ENCODE data around the gene SLAMF1. TPM values are rescaled to one million over a fixed set of nuclear protein-coding genes. Genes with fewer than 3 reads are reported as not detected.
A peak's percentile ranks its signal among the peaks of the same experiment; 100 is the strongest.

The SLAMF1 gene
- total and polyA plus RNA-seq, 11 donors: 0.14 to 4.3 (median 0.60) TPM; not detected in 5

GRCh38 chr1:160636076-160636475, 10.8 kb downstream of the SLAMF1 start:
- ATAC-seq (no peak), DNase-seq (no peak)
- peak overlapping the region in 1 of 12 donors; percentile 73 for H3K27ac ChIP-seq
- H3K36me3 ChIP-seq: no peaks in the 10 kb centered on the region
- 58 to 72% (median 63%) methylated on average over 4 of the region's 4 CpGs for WGBS, 4 donors
- H3K4me1 ChIP-seq: peaks cover 0 to 79% (median 0%) of the 10 kb centered on the region in 12 donors
- H3K27me3 ChIP-seq: no peaks in the 10 kb centered on the region
- intact Hi-C loops (cut with DNase I): no loop called here
- H3K9me3 ChIP-seq: no peaks in the 10 kb centered on the region
- H3K4me3 ChIP-seq: no peak overlapping the region
- TF ChIP-seq POLR2A (IDR thresholded peaks at IDR 0.05) (no peak), CTCF (IDR thresholded peaks at IDR 0.05) (no peak)

GRCh38 chr1:160634543-160635491, 12.0 kb downstream of the SLAMF1 start:
- ATAC-seq (no peak), DNase-seq (no peak)
- H3K4me1 ChIP-seq: peaks cover 0 to 81% (median 0%) of the 10 kb centered on the region in 12 donors
- no peaks in the 10 kb centered on the region for H3K36me3 ChIP-seq
- WGBS, 4 donors: 89 to 94% (median 91%) methylated on average over 17 of the region's 17 CpGs
- TF ChIP-seq CTCF (IDR thresholded peaks at IDR 0.05) (no peak), POLR2A (IDR thresholded peaks at IDR 0.05) (no peak)
- H3K27ac ChIP-seq: no peak overlapping the region
- no peaks in the 10 kb centered on the region for H3K9me3 ChIP-seq
- no peak overlapping the region for H3K4me3 ChIP-seq
- intact Hi-C loops (cut with DNase I): no loop called here
- no peaks in the 10 kb centered on the region for H3K27me3 ChIP-seq

GRCh38 chr1:160633330-160633903, 13.4 kb downstream of the SLAMF1 start:
- no peaks in the 10 kb centered on the region for H3K27me3 ChIP-seq
- TF ChIP-seq CTCF (IDR thresholded peaks at IDR 0.05) (no peak), POLR2A (IDR thresholded peaks at IDR 0.05) (no peak)
- H3K27ac ChIP-seq: peak overlapping the region in 1 of 12 donors; percentile 4
- DNase-seq (no peak), ATAC-seq (no peak)
- no peak overlapping the region for H3K4me3 ChIP-seq
- 37 to 60% (median 43%) methylated on average over 2 of the region's 2 CpGs for WGBS, 4 donors
- no peaks in the 10 kb centered on the region for H3K9me3 ChIP-seq
- intact Hi-C loops (cut with DNase I): no loop called here
- H3K4me1 ChIP-seq: peaks cover 0 to 82% (median 1%) of the 10 kb centered on the region in 12 donors
- H3K36me3 ChIP-seq: no peaks in the 10 kb centered on the region

- Histone ChIP-seq H3K4me3 (no peak overlapping the region), H3K4me1 (peaks cover 0 to 82% (median 1%) of the 10 kb centered on the region in 12 donors), H3K9me3 (no peaks in the 10 kb centered on the region), H3K36me3 (no peaks in the 10 kb centered on the region), H3K27ac (peak overlapping the region in 1 of 12 donors; percentile 51), H3K27me3 (no peaks in the 10 kb centered on the region)
- no peak for ATAC-seq
- TF ChIP-seq POLR2A (IDR thresholded peaks at IDR 0.05): no peak
- no peak for TF ChIP-seq CTCF (IDR thresholded peaks at IDR 0.05)
- DNase-seq: no peak
- intact Hi-C loops (cut with DNase I): no loop called here
- whole genome bisulfite sequencing, 4 donors: 88 to 94% (median 88%) methylated on average over 6 of the region's 6 CpGs
Measured at GRCh38 chr1:160631983-160632625, 14.7 kb downstream of the SLAMF1 start.
